GM19035 (cell line): ENCODE data around the gene CDC7.
"Not testable (repeated sequence)": the region's sequence is repeated elsewhere in the genome, so short reads cannot be mapped to it uniquely, and the experiment has no call there.

ENCODE experiments used
- ATAC-seq: cut with Tn5 transposase; IDR thresholded peaks from one replicate; pipeline ENCODE4 v1.9.1; 2021; ENCODE audit not compliant: unreplicated experiment

CDC7 gene

DNA sequence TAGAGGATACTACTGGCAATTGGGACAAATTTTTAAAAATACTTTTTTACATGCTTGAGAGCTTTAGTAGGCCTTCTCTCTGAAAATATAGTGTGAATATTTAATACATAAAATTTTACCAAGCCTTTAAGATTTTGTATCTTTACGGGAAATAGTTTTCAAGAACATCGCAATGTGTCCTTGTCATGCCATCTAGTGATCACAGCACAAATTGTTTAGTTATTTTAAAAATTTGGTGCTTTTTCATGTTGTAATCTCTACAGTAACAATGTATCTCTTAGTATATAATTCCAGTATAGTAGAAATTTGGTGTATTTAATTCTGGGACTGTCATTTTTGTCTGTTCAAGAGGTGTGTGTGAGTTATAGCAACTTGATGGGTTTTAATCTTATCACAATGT is 6.7 kb downstream of the CDC7 start:
- no peak for ATAC-seq

DNA sequence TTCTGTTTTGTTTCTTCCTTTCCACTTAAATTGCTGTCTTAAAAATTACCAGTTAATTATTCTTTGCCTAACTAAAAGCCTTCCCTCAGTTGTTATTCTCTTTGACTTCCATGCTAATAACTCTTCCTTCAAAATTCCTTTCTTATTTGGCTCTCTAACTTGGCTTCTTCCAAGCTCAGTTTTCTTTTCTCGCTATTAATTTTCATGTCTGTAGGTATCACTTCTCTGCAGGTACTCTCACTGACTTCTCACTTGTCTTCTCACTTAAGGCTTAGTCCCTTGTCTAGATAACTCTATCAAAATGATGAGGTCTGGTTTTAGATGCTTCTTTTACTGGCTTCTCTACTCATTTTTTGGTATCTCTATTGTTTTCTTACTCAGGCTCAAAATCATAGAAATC is 10.1 kb downstream of the CDC7 start:
- no peak for ATAC-seq

DNA sequence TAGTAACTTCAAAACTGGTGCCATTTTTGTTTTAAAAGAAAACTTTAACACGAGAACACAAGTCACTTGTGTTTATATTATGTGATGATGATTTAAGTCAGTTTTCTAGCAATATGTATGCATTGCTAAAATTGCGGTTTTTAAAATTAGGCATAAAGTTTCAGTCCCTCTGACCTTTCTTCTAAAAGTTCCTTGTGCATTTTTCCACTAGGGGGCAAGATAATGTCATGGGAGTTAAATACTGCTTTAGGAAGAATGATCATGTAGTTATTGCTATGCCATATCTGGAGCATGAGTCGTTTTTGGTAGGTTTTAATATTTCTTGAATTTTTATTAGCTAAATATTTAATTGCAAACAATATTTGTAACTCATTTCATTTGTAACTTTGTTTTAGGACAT is 10.7 kb downstream of the CDC7 start:
- no peak for ATAC-seq

DNA sequence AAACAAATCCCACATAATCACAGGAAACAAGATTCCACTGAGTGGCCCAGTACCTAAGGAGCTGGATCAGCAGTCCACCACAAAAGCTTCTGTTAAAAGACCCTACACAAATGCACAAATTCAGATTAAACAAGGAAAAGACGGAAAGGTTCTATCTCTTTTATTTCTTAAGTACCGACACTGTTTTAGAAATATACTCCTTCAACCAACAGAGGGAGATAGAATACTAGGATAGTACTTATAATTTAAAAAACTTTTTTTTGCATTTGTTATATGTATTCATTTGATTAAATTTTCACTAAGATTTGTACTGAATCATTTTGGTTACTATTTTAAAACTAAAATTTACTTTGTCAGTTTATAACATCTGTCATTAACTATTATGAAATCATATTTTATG is 12.5 kb downstream of the CDC7 start:
- no peak for ATAC-seq

DNA sequence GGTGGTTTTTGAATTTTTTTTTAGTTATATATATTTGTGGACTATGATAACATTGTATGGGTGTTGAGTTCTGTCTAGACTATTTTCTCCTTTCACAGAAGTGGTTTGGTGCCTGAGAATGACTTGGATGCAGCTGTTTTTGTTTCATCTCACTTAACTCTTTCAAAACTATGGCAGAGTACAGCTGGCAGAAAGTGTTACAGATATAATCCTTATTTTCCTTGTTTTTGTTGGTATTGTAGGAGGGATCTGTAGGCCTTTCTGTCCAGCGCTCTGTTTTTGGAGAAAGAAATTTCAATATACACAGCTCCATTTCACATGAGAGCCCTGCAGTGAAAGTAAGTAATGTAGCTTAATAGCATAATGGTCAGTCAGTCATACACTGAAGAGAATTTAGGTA is 13.1 kb downstream of the CDC7 start:
- no peak for ATAC-seq

DNA sequence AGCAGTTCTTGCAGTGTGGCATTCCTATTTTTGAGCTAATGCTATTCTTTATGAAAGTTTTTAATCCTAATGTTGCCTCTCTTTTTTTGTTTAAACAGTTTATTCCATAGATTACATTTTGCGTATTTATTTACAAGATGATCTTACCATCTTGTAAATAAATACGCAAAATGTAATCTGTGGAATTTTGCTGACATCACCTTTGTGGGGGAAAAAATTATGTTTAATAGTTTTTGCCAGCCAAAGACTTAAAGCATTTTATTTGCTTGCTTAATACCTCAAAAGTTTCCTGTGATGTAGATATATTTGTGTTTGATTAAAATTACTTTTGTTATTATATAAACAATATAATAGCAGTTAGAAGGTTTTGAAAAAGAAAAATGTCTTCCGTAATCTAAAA is 15.3 kb downstream of the CDC7 start:
- no peak for ATAC-seq

DNA sequence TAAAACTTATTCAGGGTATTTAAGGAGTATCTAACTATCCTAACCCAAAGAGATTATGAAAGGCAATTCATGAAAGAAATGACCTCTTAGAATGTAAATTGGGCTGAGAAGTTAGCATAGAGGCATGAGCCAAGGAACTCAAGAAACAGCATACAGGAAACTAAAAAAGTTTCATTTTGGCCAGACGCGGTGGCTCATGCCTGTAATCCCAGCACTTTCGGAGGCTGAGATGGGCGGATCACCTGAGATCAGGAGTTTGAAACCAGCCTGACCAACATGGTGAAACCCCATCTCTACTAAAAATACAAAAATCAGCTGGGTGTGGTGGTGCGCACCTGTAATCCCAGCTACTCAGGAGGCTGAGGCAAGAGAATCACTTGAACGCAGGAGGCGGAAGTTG is 16.0 kb downstream of the CDC7 start:
- not testable (repeated sequence) for ATAC-seq

DNA sequence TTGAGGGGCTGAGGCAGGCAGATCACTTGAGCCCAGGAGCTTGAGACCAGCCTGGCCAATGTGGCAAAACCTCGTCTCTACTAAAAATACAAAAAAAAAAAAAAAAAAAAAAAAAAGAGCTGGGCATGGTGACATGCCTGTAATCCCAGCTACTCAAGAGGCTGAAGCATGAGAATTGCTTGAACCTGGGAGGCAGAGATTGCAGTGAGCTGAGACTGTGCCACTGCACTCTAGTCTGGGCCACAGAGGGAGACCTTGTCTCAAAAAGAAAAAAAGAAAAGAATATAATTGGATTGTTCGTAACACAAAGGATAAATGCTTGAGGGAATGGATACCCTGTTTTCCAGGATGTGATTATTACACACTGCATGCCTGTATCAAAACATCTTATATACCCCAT is 18.5 kb downstream of the CDC7 start:
- ATAC-seq, result not testable (repeated sequence)

DNA sequence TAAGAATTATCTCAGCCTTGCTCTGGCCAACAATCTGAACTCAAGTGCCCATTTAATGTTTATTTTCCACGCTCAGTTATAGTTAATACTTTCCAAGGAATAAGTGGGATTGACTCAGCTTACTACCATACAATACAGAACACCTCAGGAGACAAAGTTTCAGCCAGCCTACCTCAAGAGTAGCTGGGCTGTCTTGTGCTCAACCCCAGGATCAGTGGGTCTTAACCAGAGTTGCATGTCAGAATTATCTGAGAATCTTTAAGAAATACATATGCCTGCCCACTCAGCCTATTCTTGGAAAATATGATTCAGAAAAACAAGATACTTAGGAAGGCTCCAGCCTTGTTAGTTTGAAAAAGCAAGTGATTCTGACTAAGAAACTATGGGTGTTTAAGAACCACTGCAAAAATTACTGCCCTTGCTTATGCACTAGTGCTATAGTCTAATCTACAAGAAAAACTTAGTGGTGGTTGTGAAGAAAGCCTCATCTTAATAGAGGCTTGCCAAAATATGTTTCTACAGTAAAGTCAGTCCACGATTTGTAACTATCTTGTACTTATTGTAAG is 20.4 kb downstream of the CDC7 start:
- no peak for ATAC-seq

DNA sequence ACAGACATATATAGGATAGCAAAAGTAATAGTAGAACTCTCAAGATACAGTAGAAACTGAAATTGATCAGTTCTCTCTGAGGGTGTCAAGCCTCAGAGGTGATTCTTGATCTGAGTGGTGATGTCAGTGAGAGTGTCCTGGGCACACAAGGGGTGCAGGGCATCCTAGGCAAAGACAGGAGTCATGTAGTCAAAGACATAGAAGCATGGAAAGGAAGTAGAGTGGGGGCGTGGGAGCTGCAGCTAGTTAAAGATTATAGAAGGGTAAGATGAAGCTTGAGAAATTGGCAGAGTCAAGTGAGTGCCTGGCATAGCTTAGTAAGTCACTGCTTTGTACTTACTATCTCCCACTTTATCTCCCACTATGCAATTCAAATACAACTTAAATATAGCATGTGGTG is 22.8 kb downstream of the CDC7 start:
- peak; percentile 96 for ATAC-seq

DNA sequence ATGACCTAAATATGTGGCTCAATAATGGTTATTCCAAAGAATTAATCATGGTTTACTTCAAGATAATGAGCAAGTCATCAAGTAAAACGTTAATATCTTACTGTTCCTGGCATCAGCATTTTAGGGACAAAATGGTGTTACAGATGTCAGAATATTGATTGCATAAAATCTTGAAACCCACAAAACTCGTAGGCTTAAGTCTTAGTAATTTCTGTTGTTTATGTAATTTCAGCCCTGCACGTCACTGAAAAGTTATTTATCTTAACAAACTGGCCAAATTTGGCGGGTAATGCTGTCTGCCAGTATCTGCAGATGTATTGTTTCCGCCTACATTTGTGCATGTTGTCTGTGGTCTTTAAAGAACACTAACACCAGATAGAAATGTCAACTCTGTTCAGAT is 25.8 kb downstream of the CDC7 start:
- ATAC-seq, result no peak

DNA sequence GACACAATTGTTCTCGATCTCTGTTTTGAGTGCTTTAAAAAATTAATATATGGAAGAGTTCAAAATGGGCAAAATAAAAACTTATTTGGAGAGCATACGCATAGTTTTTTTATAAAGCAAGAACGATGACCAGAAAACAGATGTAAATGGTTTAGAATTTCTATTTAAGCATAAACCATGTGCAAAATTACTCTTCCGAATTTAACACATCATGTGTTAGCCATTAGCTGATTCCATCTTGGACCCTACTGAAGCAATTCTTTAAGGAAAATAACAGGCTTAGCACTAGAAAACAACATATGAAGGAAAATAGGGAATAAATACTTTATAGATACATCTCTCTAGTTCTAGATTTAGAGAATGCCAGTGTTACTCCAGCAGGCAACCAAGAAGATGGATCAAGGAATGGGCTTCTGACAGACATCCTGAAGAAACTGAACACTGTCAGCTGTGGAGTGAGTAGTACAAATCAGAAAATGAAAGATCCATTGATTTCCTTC is 26.7 kb downstream of the CDC7 start:
- no peak for ATAC-seq

DNA sequence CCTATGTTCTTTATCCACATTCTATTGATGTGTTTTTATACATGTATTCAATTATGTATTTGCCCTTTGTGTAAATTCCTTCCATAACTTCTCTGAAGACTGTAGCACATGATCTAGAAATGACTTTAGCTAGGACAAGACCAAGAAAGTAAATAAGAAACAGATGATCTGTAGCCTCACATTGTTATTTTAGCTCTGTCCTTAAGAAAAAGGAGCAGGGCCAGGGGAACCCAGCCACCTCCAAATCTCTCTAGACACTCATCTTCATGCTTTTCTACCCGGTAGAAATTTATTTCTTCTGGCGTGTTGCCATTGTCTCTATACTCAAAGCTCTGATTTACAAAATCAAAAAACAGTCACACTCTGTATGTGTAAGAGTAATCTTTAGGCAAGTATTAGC is 27.1 kb downstream of the CDC7 start:
- ATAC-seq, result no peak

DNA sequence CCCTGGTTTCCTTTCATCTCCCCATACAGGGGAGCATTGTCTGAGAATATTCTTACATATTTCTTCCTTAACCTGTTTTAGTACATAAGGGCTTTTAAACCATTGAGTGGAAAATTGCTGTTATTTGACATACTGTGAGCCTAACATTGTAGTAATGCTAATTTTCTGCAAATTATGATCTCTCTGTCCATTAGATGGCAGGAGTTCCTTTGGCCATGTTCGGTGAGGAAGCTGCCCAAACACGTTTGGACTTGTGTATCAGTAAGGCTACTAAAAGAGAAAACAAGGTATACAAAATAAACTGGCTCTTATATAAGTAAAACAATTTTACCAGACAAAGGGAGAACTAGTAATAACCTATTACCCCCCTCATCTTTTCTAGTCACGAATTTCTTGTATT is 29.2 kb downstream of the CDC7 start:
- no peak for ATAC-seq

DNA sequence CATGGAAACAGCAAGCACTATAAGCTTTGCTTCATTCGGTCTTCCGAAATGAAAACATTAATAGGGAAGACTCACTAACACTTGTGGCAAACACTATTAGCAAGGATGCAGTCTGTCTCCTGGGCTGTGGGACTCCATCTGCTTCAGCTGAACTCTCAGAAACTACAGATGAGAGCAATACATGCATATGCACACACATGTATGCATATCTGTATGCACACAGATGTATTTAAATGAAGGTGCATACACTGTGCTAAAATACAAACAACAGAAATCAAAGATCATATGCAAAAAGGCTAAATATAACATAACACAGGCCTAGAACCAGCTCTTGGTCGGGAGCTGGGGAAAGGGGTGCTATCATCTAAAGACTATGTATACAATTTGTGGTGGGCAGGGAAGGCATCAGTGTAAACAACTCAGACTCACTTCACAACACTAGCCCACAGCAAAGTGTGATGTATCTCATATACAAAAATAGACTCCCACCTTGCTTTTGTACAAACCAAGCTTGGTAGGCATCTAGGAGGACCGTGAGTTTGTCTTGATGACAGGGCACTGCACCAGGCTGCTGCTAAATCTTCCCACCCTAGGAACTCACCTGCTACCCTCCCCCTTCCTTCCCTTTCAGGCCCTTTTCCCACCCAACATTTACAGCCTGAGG is 32.8 kb downstream of the CDC7 start:
- ATAC-seq, result no peak

DNA sequence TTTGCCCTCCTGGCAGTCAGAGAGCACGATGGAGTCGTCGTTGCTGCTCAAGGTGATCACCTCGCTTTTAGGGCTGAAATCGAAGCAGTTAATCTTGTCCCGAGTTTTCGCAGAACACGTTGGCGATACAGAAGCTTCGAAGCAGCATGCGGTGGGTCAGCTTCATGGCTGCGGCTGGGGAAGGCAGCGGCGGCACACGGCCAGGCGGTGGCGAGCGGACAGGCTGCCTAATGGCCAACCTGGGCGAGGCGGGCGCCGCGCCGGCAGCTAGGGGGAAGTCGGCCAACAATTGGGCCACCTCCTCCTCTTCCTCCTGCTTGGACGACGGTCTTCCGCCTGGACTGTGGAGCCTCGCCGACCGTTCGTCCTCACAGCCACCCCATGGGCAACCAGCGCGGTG is 34.8 kb downstream of the CDC7 start:
- no peak for ATAC-seq

DNA sequence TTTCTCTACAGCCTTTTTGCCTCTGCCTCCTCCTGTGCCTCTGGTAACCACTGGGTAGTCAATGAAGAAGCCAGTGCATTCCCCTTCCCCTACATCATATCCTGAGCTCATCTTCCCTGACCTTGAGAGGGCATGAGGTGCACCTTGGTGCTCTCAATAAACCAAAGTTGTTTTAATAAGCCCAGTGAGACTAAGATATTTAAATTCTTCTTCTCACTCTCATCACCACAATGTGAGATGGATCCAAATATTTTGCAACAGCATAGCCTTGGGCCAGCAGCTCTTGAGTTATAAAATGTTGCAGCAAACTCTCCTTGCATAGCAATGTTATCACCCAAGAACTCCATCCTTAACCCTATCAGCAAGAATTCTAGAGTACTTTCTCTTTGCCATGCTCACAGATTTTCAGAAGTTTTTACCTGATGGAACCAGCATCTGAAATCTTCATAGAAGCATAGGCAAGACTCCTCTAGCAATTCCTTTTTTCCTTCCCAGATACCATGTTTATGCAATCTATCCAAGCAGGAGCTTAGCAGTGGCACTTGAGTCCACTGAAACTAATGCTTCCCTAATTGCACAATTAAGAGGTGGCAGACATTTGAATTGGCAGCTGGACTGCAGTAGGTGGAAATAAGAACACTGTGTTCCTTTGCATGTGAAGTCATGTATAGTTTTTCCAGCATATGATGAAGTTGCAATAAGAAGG is 36.8 kb downstream of the CDC7 start:
- no peak for ATAC-seq

DNA sequence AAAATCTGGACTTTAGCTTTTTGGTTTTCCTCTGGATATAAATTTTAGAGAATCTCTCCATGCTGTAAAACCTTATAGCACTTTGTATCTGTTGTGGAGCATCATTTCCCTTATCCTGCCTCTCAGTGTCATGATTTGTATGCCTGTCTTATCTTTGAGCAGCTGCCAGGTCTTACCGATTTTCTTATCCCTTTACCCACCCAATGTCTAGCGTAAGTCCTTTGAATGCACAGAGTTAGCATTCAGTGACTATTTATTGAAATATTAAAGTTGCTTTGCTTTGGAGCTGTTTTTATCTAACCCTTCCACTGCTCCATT is 37.3 kb downstream of the CDC7 start:
- ATAC-seq, result no peak

DNA sequence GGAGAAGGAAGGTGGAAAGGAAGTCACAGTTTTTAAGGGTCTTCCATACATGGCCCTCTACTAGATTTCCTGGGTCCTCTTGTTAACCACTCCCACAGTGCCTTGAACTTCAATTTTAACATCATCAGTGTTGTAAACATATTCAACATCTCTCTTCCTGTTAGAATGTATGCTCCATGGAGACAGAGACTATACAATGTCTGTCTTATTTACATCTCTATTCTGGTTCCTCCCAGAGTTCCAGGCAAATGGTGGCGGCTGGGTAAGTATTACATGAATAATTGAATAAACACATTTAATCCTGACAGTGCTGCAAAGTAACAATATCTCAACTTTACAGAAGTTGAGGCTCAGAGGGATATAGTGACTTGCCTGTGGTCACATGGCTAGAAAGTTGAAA is 40.3 kb downstream of the CDC7 start:
- no peak for ATAC-seq

DNA sequence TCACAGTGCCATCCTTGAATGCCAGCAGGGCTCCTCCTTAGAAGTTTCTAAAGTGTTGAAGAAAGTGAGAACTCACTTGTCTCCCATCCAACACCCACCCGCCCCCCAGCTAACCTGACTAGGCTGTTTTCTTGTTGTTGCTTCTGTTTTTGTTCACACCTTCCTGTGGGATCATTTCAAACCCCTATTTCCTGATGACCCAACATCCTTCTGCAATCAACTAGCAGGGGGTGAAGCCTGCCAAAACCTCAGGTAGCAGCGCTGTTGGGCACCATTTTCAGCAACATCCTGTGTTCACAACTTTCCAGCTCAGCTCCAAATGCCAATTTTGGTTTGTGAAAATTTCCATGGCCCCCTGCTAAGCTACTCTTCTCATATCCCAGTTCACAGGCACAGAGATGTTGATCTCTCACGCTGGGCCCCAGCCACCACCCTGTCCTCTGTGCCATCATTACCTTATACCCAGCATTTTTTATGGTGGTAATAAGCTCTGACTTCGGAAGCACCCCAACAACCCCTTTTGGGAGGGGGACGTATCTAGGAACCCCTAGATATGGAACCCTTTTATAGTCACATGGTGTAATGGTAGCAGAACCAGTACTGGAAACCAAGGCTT is 41.4 kb downstream of the CDC7 start:
- ATAC-seq, result no peak

DNA sequence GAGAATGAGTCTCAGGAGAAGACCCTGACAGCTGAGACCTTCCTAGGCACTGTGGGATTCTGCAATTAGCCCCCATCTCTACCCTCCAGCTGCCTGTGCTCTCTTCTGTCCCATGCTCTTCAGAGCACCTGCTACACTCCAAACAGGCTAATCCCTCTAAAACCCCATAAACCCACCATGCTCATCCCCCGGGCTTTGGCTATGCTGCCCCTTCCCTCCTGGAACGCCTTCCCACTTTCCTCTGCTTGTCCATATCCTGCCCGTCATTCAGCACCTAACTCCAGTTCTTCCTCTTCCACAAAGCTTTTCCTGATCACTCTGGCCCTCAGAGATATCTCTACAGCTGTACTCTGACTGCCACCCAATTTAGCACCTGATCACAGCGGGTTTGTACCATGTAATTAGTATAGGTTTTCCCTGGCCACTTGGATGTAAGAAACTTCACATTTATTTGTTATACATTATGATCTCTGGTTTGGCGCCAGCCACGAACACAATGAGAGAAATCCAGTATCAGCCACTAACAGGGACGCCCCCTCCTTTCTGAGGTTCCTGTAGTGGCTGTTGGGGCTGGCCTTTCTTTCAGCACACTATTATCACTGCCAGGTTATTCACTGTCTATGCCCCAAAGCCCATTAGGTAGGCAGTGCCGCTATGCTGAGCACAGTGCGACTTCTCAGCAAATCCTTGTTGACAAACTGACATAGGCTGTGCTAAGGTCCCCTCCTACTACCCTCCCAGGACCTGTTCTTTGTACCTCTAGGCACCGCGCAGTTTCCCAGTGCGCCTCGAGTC is 45.1 kb downstream of the CDC7 start:
- no peak for ATAC-seq

DNA sequence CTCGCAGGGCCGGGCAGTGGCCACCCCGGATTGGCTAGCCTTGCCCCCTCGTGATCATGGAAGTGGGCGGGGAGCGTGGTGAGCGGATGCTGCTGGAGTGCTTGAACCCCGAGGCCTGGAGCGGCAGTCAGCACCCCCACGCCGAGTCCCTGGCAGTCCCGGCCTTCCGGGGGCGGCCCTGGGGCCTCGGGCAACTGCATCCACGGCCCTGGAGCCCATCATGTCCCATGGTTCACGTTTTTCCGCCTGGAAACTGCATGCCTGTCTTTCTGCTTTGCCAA is 45.6 kb downstream of the CDC7 start:
- no peak for ATAC-seq
